GM18873 (cell line): Measurements from ENCODE around the gene CLPTM1.
"Not testable (repeated sequence)": the region's sequence is repeated elsewhere in the genome, so short reads cannot be mapped to it uniquely, and the experiment has no call there.

Source experiments
- ATAC-seq: cut with Tn5 transposase; IDR thresholded peaks from one replicate; pipeline ENCODE4 v1.9.1; 2021; ENCODE audit warnings: mild to moderate bottlenecking, moderate library complexity, moderate number of reproducible peaks; ENCODE audit not compliant: unreplicated experiment, low FRiP score

The CLPTM1 gene

DNA sequence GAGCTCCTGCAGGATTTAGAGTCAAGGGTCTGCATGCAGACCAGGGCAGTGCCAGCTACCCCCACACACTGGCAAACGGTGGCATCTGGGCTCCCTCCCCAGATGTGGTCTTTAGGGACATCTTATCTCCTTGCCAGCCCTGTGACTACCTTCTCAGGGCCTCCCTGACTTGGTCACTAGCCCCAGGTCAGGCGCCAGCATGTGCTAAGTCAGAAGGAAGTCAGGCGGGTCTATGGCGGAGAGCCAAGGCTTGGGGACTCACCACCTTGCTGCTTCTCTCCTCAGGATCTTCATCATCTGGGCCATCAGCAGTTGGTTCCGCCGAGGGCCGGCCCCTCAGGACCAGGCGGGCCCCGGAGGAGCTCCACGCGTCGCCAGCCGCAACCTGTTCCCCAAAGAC lies 17.6 kb downstream of the CLPTM1 start:
- no peak for ATAC-seq

DNA sequence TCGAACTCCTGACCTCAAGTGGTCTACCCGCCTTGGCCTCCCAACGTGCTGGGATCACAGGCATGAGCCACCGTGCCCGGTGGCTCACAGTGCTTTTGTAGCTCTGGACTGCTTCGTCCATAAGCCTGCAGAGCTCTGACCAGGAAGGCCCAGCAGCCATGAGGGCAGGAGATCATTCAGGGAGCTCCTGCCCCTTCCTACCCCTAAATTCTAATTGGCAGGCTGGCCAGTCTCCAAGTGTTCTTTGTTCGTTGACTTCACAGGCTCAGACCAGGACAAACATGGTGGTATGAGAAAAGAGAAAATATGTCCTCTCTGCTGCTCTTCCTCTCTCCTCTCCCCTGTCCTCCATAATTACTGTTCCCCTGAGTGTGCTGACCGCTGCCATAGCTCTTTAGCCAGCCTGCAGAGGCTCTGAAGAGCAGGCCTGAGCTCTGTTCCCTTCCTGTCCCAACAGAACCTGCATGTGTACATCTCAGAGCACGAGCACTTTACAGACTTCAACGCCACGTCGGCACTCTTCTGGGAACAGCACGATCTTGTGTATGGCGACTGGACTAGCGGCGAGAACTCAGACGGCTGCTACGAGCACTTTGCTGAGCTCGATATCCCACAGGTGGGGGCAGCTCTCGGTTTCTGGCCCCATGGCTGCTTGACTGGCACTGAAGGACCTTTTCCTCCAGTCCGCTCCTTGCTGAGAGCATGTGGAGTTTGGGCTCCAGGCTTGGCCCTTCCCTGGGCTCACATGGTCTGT lies 19.0 kb downstream of the CLPTM1 start:
- ATAC-seq, result no peak

DNA sequence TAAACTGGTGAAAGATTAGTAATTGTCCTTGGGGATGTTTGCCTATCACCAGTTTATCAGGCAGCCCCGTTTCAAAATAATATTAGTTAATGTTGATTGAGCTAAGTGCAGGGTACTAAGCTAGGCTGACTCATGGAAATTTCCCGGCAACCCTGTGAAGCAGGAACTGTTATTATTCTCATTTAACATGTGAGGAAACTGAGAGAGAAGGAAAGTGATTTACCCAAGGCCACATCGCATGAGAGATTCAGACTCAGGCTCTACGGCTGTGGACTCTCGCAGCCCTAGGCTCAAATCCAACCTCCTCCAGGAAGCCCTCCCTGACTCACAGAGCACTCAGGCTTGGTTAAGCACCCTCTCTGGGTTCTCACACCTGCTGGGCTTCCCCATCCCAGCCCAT lies 19.7 kb downstream of the CLPTM1 start:
- ATAC-seq, result no peak

DNA sequence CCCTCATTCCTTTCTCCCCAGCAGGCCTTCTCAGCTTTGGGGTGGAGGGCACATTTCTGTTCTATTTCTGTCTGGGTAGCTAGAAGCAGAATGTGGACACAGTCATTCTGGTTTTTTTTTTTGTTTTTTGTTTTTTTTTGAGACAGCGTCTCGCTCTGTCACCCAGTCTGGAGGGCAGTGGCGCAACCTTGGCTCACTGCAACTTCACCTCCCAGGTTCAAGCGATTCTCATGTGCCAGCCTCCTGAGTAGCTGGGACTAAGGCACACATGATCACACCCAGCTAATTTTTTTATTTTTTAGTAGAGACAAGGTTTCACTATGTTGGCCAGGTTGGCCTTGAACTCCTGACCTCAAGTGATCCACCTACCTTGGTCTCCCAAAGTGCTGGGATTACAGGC lies 20.3 kb downstream of the CLPTM1 start:
- ATAC-seq, result no peak

DNA sequence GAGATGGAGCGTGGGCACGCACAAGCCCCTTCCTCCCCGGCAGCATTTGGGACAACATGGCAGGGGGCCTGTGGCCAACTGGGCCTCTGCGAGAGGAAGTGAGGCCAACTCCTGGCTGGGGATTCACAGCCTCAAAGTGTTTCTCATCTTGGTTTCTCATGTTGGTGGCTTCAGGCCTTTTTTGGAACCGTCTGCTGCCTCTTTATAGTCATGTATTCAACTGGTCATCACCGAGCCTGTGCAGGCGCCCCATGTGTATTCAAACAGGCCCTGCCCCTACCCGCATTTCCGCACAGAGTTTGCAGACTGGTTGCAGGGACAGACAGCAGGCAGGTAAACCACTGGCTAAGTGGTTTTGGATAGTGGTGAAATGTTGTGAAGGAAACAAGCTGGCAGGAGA lies 28.8 kb downstream of the CLPTM1 start:
- no peak for ATAC-seq

DNA sequence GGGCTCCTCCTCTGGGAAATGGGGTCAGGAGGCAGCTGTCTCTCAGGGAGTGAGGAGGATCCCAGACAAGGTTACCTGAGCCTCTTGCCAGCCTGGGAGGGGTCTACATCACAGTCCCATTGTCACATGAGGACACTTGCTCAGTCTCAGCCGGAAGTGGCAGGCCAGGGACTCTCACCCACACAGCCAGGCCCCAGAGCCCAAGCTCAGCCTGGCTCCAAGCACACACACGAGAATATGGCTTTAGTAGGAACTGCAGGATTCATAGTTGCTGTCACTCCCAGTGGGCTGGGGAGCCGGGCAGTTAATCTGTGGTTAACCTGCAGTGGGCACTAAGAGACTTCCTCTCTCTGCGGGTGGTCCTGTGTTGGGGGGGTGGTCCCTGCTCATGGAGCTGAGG lies 30.3 kb downstream of the CLPTM1 start:
- no peak for ATAC-seq

DNA sequence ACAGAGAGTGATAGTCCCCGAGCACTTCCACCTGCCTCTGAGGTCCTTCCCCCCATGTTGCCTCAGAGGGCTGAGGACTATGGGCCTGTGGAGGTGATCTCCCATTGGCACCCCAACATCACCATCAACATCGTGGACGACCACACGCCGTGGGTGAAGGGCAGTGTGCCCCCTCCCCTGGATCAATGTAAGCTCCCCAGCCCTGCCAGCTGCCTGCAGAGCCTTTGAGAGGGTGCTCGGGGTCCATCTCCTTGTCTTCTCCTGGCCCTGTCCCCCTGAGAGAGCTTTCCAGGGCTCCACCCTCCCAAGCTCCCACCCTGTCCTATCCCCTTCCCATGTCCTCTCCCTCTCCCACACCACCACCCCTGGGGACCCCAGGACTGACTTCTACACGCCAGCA lies 31.2 kb downstream of the CLPTM1 start:
- ATAC-seq, result no peak

DNA sequence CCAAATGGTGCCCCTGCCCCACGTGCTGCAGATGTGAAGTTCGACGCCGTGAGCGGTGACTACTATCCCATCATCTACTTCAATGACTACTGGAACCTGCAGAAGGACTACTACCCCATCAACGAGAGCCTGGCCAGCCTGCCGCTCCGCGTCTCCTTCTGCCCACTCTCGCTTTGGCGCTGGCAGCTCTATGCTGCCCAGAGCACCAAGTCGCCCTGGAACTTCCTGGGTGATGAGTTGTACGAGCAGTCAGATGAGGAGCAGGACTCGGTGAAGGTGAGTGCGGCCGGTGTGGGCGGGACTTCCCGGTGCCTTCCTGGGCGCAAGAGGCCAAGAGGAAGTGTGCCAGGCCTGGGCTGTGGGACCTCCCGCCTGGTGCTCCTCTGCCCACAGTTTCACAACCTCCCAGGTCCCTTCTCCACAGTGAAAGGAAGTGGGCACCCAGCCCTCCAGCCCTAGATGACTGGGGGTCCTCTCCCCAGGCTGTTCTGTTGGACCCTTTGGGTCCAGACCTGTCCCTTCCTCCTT lies 32.0 kb downstream of the CLPTM1 start:
- ATAC-seq, result no peak

DNA sequence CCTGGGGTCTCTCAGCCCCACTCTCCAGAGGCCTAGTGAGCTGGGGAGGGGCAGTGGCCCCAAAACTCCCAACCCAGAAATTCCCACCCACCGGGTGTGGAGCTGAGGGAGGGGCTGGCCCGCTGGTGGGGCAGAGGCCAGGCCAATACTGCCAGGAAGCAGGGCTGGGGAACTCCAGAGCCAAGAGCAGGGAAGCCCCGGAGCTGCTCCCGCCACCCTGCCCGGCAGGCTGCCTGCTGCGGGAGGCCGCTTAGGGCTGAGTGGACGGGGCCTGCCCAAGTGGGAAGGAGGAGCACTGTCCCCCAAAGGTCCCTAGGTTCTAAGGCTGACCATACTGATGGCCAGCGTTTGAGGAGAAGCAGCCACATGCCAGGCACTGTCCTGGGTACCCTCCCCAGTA lies 33.1 kb downstream of the CLPTM1 start:
- no peak for ATAC-seq

DNA sequence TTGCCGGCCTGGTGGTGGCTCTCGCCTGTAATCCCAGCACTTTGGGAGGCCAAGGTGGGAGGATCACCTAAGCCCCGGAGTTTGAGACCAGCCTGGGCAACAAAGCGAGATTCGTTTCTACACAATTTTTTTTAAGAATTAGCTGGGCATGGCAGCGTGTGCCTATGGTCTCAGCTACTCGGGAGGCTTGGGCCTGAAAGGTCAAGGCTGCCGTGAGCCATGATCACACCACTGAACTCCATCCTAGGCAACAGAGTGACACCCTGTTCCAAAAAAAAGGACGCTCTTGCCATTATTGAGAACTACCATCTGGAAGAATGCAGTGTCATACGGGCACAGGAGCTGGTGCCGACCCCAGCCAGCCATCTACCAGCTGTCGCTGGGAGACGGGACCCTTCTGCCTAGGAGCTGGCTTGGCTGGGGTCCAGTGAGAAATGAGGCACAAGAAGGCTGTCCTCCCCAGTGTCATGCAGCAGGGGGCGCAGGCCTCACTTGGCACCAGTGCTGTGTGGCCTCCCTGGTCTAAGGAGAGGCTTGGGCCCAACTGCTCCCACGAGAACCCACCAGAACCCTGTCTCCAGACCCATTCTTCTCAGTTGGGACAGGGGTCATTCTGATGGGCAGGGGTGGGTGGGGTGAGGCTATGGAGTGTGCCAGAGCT lies 33.8 kb downstream of the CLPTM1 start:
- ATAC-seq, result no peak

DNA sequence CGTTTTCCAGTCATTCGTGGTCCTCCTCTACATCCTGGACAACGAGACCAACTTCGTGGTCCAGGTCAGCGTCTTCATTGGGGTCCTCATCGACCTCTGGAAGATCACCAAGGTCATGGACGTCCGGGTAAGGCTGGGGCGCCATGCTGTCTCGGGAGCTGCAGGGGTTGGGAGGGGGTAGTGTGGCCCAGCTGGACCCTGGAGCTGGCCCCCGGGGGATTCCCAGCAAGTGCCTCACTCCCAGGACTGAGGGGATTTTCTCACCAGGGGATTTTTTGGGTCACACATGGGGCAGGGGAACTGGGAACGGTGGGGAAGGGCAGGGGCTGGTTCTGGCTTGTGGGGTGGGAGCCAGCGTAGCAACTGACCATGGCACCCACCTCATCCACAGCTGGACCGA lies 35.3 kb downstream of the CLPTM1 start:
- no peak for ATAC-seq

DNA sequence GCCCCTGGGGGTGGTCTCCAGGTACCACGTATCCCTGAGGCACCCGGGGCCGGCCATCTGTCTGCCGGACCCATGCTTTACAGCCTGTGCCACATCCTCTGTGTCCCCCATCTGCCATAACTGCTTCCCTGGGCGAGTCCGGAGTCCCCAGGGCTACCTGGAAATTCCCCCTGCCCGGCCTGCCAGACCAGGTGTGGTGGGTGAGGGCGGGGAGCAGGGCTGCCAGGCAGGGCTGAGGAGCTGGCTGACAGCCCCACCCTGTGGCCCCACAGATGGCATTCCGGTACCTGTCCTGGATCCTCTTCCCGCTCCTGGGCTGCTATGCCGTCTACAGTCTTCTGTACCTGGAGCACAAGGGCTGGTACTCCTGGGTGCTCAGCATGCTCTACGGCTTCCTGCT lies 35.8 kb downstream of the CLPTM1 start:
- ATAC-seq, result no peak

DNA sequence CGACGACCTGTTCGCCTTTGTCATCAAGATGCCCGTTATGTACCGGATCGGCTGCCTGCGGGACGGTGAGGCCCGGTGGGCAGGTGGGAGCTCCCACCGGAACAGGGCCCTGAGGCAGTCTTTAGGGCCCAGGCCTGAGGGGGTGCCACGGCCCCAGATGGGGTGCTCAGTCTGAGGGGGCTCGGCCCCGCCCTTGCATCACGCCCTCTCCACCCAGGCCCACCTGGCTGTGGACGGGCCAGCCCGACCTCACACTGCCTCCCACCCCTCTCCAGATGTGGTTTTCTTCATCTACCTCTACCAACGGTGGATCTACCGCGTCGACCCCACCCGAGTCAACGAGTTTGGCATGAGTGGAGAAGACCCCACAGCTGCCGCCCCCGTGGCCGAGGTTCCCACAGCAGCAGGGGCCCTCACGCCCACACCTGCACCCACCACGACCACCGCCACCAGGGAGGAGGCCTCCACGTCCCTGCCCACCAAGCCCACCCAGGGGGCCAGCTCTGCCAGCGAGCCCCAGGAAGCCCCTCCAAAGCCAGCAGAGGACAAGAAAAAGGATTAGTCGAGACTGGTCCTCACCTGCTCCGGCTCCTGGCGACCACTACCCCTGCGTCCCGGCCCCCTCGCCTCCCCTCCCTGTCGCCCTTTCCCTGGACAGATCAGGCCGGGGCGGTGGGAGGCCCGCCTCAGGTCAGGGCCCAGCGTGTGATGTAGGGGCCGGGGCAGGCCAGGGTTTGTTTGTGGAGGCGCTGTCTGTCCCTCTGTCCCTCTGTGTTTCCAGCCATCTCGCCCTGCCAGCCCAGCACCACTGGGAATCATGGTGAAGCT lies 37.4 kb downstream of the CLPTM1 start:
- no peak for ATAC-seq

DNA sequence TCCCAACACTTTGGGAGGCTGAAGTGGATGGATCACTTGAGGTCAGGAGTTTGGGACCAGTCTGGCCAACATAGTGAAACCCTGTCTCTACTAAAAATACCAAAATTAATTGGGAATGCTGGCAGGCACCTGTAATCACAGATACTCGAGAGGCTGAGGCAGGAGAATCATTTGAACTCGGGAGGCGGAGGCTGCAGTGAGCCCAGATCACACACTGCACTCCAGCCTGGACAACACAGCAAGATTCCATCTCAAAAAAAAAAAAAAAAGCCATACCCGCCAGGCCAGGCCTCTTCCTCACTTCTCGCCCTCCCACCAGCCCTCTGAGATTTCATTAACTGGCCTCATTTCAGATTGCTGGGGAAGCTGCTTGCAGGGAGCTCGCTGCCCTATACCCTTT lies 38.3 kb downstream of the CLPTM1 start:
- no peak for ATAC-seq

DNA sequence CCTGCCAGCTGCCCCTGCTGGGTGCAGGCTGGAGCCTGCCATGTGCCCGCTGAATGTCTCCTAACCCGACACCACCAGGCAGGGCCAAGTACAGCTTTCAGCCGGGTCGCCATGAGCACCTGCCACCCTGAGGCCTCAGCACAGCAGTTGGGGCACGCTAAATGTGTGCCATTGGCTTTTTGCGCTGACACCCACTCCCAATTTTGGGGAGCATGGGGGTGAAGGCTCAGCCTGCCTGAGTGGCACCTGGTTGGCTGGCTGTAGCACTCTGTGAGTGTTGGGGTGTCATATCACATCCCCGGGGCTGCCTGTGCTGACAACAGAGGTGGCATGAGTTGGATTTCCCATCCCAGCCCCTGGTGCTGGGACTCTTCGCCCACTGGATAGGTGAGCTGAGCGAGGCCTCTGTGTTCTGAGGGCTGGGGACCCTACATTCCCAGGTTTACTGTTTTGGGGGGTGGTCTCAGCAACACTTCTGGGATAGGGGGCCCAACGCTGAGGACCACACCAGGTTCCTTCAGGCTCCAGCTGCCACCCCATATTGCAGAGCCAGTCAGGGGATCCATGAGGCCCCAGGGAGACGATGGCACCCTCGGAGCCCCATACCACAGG lies 38.9 kb downstream of the CLPTM1 start:
- no peak for ATAC-seq

DNA sequence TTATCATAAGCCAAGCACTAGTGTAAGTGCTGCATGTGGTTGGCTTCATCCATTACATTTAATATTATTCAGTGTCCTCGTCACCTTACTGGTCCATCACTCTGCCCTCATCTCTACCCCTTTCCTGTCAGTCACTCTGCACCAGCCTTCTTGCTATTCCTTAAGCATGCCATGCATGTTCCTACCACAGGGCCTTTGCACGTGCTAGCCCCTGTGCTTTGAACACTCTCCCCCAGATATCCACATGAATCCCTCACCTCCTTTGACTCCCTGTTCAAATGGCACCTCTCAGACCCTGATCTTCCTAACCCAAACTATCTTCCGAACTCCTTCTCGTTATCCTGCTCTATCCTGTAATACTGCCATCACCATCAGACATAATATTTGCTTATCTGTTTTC lies 42.8 kb downstream of the CLPTM1 start:
- ATAC-seq, result no peak

DNA sequence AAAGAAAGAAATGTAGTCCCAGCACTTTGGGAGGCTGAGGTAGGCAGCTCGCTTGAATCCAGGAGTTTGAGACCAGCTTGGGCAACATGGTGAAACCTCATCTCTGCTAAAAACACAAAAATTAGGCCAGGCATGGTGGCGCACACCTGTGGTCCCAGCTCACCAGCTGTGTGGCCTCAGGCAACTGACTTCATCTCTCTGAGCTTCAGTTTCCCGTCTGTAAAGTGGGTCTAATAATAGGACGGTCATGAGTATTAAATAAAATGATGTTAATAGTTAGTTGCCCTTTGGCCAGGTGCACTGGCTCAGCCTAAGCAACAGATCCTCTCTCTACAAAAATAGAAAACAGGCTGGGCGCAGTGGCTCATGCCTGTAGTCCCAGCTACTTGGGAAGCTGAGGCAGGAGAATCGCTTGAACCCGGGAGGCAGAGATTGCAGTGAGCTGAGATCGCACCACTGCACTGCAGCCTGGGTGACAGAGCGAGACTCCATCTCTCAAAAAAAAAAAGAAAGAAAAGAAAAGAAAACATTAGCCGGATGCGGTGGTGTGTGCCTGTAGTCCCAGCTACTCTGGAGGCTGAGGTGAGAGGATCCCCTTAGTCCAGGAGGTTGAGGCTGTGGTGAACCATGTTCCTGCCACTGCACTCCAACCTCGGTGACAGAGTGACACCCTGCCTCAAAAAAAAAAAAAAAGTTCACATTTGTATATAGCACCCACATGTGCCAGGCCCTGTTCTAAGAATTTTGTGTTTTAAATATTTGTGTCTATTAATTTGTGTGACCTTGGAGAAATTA lies 44.1 kb downstream of the CLPTM1 start:
- not testable (repeated sequence) for ATAC-seq

DNA sequence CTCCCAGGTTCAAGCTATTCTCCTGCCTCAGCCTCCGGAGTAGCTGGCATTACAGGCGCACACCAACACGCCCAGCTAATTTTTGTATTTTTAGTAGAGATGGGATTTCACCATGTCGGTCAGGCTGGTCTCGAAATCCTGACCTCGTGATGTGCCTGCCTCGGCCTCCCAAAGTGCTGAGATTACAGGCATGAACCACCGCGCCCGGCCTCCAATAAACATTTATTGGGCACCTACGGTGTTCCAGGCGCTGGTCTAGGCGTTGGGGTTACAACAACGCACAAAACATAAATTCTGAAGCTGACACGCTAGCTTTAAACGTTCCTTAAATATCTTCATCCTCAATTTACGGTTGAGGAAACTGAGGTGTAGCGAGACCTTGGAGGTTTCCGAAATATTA lies 45.5 kb downstream of the CLPTM1 start:
- not testable (repeated sequence) for ATAC-seq

DNA sequence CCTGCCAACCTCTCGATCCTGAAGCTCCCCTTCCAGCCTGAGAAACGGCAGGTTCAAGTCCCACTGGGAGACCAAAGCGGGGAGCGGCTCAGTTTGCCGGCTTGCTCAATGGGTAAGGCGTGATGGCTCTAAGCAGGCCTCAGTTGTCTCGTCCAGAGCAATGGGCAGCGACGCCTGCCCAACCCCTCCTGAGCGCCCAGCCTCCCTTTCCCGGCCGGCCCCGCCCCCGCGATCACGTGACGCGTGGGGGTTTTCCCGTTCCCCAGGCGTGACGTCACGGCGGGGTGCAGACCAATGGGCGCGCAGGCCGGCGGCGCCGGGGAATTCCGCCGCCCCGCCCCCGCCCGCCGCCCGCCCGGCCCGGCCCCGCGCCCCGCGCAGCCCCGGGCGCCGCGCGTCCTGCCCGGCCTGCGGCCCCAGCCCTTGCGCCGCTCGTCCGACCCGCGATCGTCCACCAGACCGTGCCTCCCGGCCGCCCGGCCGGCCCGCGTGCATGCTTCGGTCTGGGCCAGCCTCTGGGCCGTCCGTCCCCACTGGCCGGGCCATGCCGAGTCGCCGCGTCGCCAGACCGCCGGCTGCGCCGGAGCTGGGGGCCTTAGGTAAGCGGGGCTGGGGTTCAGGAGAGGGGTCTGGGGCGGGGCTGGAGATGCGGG lies 46.0 kb downstream of the CLPTM1 start, which contains the start of gene RELB:
RELB (plus strand) TSS at position 378 of the 653 bp plus-strand sequence; CDS start at position 494, 116 bp downstream.
- ATAC-seq, result peak; percentile 36
